ENCODE results near the gene TSEN2. TPM values are rescaled to one million over a fixed set of nuclear protein-coding genes. Genes with fewer than 3 reads are reported as not detected.
A peak's percentile ranks its signal among the peaks of the same experiment; 100 is the strongest.

Gene TSEN2
- total RNA-seq, 1 experiment from 2014 or later, result 22.0 TPM

DNA sequence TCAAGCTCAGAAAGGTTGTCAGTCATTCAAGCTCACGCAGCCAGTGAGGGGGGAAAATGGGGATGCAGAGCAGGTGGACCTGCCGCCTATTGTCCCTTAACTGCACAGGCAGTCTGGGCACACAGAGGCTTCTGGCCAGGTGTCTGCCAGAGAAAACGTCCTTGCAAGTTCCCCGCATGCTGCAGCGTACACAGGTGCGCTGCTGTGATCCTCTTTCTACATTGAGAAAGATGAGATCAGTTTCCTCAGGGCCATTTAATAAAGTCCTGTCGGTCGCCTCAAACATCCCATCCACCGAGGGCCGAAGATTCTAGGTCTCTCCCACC lies 445 bp upstream of the TSEN2 start:
- Mint-ChIP-seq H3K4me3 (peak overlapping the region; percentile 92 to 96), H3K36me3 (ENCODE audit: insufficient read depth in 1 of 3, low read depth in 3 of 3) (peaks cover 0 to 7% (median 0%) of the 10 kb centered on the region in 3 experiments; a peak in 2 of 7 replicates), H3K27ac (peak overlapping the region in 2 of 3 experiments; percentile 8 to 90; a peak in 4 of 7 replicates), H3K27me3 (ENCODE audit: low read depth) (peaks cover 6% of the 10 kb centered on the region), H3K9me3 (no peaks in the 10 kb centered on the region), H3K4me1 (peaks cover 17 to 26% of the 10 kb centered on the region in 2 experiments)
- Histone ChIP-seq H4K91ac (ENCODE audit: insufficient read length, low read depth, low read length) (no peak overlapping the region), H2AK5ac (ENCODE audit: insufficient read length, low read length) (no peak overlapping the region), H4K5ac (ENCODE audit: insufficient read length, low read depth, low read length) (no peak overlapping the region), H3K18ac (ENCODE audit: insufficient read length, low read depth, low read length) (no peak overlapping the region), H3K56ac (ENCODE audit: insufficient read length, low read depth, low read length) (no peak overlapping the region), H2BK120ac (ENCODE audit: low read depth, low read length, poor library complexity, severe bottlenecking) (no peak overlapping the region), H2AFZ (ENCODE audit: low read length) (no peak overlapping the region), H3K9me3 (ENCODE audit: control insufficient read depth, low read depth, low read length) (no peaks in the 10 kb centered on the region), H3K4me1 (ENCODE audit: insufficient read depth, low read length) (peaks cover 3% of the 10 kb centered on the region; the same call in 1 of the 2 replicates), H2BK5ac (ENCODE audit: insufficient read length, low read length) (no peak overlapping the region), H3K9ac (ENCODE audit: extremely low read depth, insufficient read length, low read length) (peak overlapping the region; percentile 64), H3K79me2 (ENCODE audit: insufficient read depth, low read length) (peaks cover 3% of the 10 kb centered on the region; the same call in 1 of the 2 replicates), H3K79me1 (ENCODE audit: insufficient read depth, low read depth, low read length, poor library complexity, severe bottlenecking) (no peaks in the 10 kb centered on the region), H3K27me3 (ENCODE audit: insufficient read depth, low read length) (no peaks in the 10 kb centered on the region), H2BK15ac (ENCODE audit: low read depth, low read length) (no peak overlapping the region), H3K4me2 (ENCODE audit: insufficient read depth, insufficient read length, low read length) (peak overlapping the region; percentile 81), H3T11ph (ENCODE audit: low read length) (no peak overlapping the region), H2BK20ac (ENCODE audit: low read depth, low read length, poor library complexity, severe bottlenecking) (no peak overlapping the region), H3K14ac (ENCODE audit: insufficient read depth, low read length) (no peak overlapping the region), H4K8ac (replicated peaks; ENCODE audit: insufficient read length, low read depth, low read length) (no peak overlapping the region), H3K27ac (ENCODE audit: insufficient read length, low read depth, low read length) (no peak overlapping the region), H3K4ac (ENCODE audit: low read depth, low read length) (no peak overlapping the region), H2BK12ac (ENCODE audit: insufficient read length, low read depth, low read length) (no peak overlapping the region), H3K23ac (ENCODE audit: insufficient read length, low read depth, low read length) (no peak overlapping the region), H4K20me1 (ENCODE audit: control insufficient read depth, insufficient read depth, insufficient read length) (no peaks in the 10 kb centered on the region), H3K23me2 (ENCODE audit: insufficient read length, low read depth, low read length, poor library complexity, severe bottlenecking) (peaks cover 11% of the 10 kb centered on the region)
- TF ChIP-seq, protein P1, sequence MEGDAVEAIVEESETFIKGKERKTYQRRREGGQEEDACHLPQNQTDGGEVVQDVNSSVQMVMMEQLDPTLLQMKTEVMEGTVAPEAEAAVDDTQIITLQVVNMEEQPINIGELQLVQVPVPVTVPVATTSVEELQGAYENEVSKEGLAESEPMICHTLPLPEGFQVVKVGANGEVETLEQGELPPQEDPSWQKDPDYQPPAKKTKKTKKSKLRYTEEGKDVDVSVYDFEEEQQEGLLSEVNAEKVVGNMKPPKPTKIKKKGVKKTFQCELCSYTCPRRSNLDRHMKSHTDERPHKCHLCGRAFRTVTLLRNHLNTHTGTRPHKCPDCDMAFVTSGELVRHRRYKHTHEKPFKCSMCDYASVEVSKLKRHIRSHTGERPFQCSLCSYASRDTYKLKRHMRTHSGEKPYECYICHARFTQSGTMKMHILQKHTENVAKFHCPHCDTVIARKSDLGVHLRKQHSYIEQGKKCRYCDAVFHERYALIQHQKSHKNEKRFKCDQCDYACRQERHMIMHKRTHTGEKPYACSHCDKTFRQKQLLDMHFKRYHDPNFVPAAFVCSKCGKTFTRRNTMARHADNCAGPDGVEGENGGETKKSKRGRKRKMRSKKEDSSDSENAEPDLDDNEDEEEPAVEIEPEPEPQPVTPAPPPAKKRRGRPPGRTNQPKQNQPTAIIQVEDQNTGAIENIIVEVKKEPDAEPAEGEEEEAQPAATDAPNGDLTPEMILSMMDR (conservative IDR thresholded peaks at IDR 0.05), result no peak
- DNase-seq, result no peak
- no CpG with 5 or more reads among the region's 10 CpGs for WGBS (ENCODE audit: extremely low coverage, insufficient read length, low lambda C conversion rate)

All from H9 (cell line).